Fibroblast of lung (primary cell): ENCODE measurements around the gene KRT4. TPM values are rescaled to one million over a fixed set of nuclear protein-coding genes. Genes with fewer than 3 reads are reported as not detected.

Experiments
- DNase-seq, 2 donors: peaks; one replicate each; pipeline versions ENCODE4 v3.0.0 to v3.0.0-alpha.2; 2010; ENCODE audit warnings: low read depth in 2 of 2
- H2AFZ ChIP-seq: 2 replicates; pipeline ENCODE4 v1.5.1; 2012; ENCODE audit warnings: low read length, control low read depth, inconsistent platforms
- H3K27ac ChIP-seq: 2 replicates; pipeline ENCODE4 v1.5.1; 2011; ENCODE audit warnings: low read length, control low read depth; ENCODE audit not compliant: insufficient read depth
- H3K27me3 ChIP-seq: 2 replicates; pipeline ENCODE4 v1.5.1; 2011; ENCODE audit warnings: mild to moderate bottlenecking, low read length; ENCODE audit not compliant: control insufficient read depth, insufficient read depth
- H3K36me3 ChIP-seq: 2 replicates; pipeline ENCODE4 v1.5.1; 2011; ENCODE audit warnings: low read length; ENCODE audit not compliant: control insufficient read depth, insufficient read depth
- H3K4me1 ChIP-seq: 2 replicates; pipeline ENCODE4 v1.5.1; 2011; ENCODE audit warnings: low read length; ENCODE audit not compliant: control insufficient read depth, insufficient read depth; ENCODE audit errors: extremely low read depth
- H3K4me2 ChIP-seq: 2 replicates; pipeline ENCODE4 v1.5.1; 2011; ENCODE audit warnings: low read length, control low read depth; ENCODE audit not compliant: insufficient read depth; ENCODE audit errors: extremely low read depth
- H3K4me3 ChIP-seq, 4 experiments: fragments of 200-600 bp in 1 of 4; sonication (generic) in 1 of 4; replicated peaks in 1 of 4; 2 replicates each; pipeline ENCODE4 v1.5.1; 2011 to 2016; ENCODE audit warnings: low read length in 4 of 4, low read depth in 3 of 4, mild to moderate bottlenecking in 3 of 4, control low read depth in 2 of 4, inconsistent platforms in 1 of 4, mixed read lengths in 1 of 4; ENCODE audit not compliant: insufficient read depth in 1 of 4; ENCODE audit errors: control extremely low read depth in 1 of 4
- H3K79me2 ChIP-seq: 2 replicates; pipeline ENCODE4 v1.5.1; 2012; ENCODE audit warnings: mild to moderate bottlenecking, low read length, inconsistent platforms; ENCODE audit not compliant: control insufficient read depth, insufficient read depth
- H3K9ac ChIP-seq: 2 replicates; pipeline ENCODE4 v1.5.1; 2011; ENCODE audit warnings: mild to moderate bottlenecking, low read length, control low read depth; ENCODE audit not compliant: insufficient read depth
- H3K9me3 ChIP-seq: 2 replicates; pipeline ENCODE4 v1.5.1; 2012; ENCODE audit warnings: low read depth, low read length; ENCODE audit not compliant: control insufficient read depth, insufficient read depth
- H4K20me1 ChIP-seq: 2 replicates; pipeline ENCODE4 v1.5.1; 2011; ENCODE audit warnings: low read length; ENCODE audit not compliant: control insufficient read depth, insufficient read depth; ENCODE audit errors: extremely low read depth
- CTCF ChIP-seq, 2 donors: IDR thresholded peaks in 1 of 2; conservative IDR thresholded peaks in 1 of 2; 1 replicate in 1 of 2; 2 replicates in 1 of 2; pipeline ENCODE4 v1.5.1; 2011 to 2012; ENCODE audit warnings: low read length in 2 of 2, control low read depth in 1 of 2, inconsistent platforms in 1 of 2, low read depth in 1 of 2, mild to moderate bottlenecking in 1 of 2
- EZH2 ChIP-seq: IDR thresholded peaks from 2 replicates; pipeline ENCODE4 v1.5.1; 2012; ENCODE audit warnings: low read length, control low read depth, mild to moderate bottlenecking; ENCODE audit errors: missing control alignments
- polyA plus RNA-seq, 2 donors: library from polyadenylated mRNA; depleted of rRNA in 1 of 2; stranded (reverse) in 1 of 2; unstranded in 1 of 2; fragments of >200 nt; gene quantifications; 2 replicates each; pipeline ENCODE4 v1.2.1, GENCODE V29; 2011 to 2012; ENCODE audit warnings: missing spikeins in 1 of 2
- total RNA-seq: library from RNA; depleted of rRNA; stranded (reverse); fragments of >200 nt; gene quantifications from 2 replicates; pipeline ENCODE4 v1.2.1, GENCODE V29; 2014

The KRT4 gene
- total and polyA plus RNA-seq, 2 donors (not counting 1 experiment from before 2014, with no cell fraction given): under 0.01 to 0.23 TPM

GRCh38 chr12:52772188-52772587 is 41.7 kb downstream of the KRT4 start:
- TF ChIP-seq CTCF (conservative IDR thresholded peaks at IDR 0.05 in 1 of 2, IDR thresholded peaks at IDR 0.05 in 1 of 2; ENCODE audit: low read depth in 1 of 2, low read length in 2 of 2) (no peak), EZH2 (no peak)
- Histone ChIP-seq H2AFZ (no peak overlapping the region), H3K9me3 (no peaks in the 10 kb centered on the region), H3K36me3 (no peaks in the 10 kb centered on the region), H4K20me1 (no peaks in the 10 kb centered on the region), H3K27ac (no peak overlapping the region), H3K4me2 (no peak overlapping the region), H3K4me1 (no peaks in the 10 kb centered on the region), H3K27me3 (peaks cover 14% of the 10 kb centered on the region), H3K79me2 (no peaks in the 10 kb centered on the region), H3K4me3 (no peak overlapping the region), H3K9ac (no peak overlapping the region)
- no peak for DNase-seq

GRCh38 chr12:52771505-52771904 is 42.4 kb downstream of the KRT4 start:
- Histone ChIP-seq H3K27me3 (peaks cover 14% of the 10 kb centered on the region), H3K36me3 (no peaks in the 10 kb centered on the region), H4K20me1 (no peaks in the 10 kb centered on the region), H3K4me1 (no peaks in the 10 kb centered on the region), H3K9me3 (no peaks in the 10 kb centered on the region), H3K4me2 (no peak overlapping the region), H3K27ac (no peak overlapping the region), H3K4me3 (no peak overlapping the region), H2AFZ (no peak overlapping the region), H3K9ac (no peak overlapping the region), H3K79me2 (no peaks in the 10 kb centered on the region)
- TF ChIP-seq CTCF (conservative IDR thresholded peaks at IDR 0.05 in 1 of 2, IDR thresholded peaks at IDR 0.05 in 1 of 2; ENCODE audit: low read depth in 1 of 2, low read length in 2 of 2): no peak
- TF ChIP-seq EZH2: no peak
- no peak for DNase-seq

- no peak overlapping the region for H3K27ac ChIP-seq
- peaks cover 14% of the 10 kb centered on the region for H3K27me3 ChIP-seq
- no peak for DNase-seq
- H3K9me3 ChIP-seq: no peaks in the 10 kb centered on the region
- no peaks in the 10 kb centered on the region for H3K4me1 ChIP-seq
- no peak overlapping the region for H3K4me2 ChIP-seq
- TF ChIP-seq EZH2 (no peak), CTCF (conservative IDR thresholded peaks at IDR 0.05 in 1 of 2, IDR thresholded peaks at IDR 0.05 in 1 of 2; ENCODE audit: low read depth in 1 of 2, low read length in 2 of 2) (no peak)
- no peak overlapping the region for H3K9ac ChIP-seq
- H3K79me2 ChIP-seq: no peaks in the 10 kb centered on the region
- no peaks in the 10 kb centered on the region for H3K36me3 ChIP-seq
- no peaks in the 10 kb centered on the region for H4K20me1 ChIP-seq
- no peak overlapping the region for H3K4me3 ChIP-seq
- H2AFZ ChIP-seq: no peak overlapping the region
Observed at GRCh38 chr12:52771088-52771487, 42.8 kb downstream of the KRT4 start.
